ENCODE results near the gene RAX2.

DNA sequence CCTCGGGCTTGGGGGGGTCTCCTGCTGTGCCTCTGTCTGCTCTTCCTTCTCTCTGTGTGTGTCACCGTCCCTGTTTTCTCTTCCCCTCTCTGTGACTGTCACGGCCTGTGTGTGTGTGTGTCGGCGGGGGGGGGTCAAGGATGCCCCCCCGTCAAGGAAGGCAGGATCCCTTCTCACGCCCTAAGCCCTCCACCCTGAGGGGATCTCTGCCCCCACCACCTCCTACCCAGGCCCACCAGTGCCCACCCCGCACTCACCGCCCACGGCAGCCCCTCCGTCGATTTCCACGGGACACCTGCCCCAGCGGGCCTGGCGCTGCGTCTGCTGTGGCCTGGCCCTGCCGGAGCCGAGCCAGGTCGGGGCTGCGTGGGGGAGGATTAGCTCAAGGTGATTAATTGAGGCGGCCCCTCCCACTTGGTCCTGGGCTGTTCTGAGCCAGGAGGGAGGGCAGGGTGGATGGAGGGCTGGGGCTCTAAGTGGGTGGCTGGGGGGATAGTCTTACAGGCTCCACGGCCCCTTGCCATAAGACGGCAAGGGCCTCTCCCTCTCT lies at the start of gene RAX2:
- TF ChIP-seq, protein P1, sequence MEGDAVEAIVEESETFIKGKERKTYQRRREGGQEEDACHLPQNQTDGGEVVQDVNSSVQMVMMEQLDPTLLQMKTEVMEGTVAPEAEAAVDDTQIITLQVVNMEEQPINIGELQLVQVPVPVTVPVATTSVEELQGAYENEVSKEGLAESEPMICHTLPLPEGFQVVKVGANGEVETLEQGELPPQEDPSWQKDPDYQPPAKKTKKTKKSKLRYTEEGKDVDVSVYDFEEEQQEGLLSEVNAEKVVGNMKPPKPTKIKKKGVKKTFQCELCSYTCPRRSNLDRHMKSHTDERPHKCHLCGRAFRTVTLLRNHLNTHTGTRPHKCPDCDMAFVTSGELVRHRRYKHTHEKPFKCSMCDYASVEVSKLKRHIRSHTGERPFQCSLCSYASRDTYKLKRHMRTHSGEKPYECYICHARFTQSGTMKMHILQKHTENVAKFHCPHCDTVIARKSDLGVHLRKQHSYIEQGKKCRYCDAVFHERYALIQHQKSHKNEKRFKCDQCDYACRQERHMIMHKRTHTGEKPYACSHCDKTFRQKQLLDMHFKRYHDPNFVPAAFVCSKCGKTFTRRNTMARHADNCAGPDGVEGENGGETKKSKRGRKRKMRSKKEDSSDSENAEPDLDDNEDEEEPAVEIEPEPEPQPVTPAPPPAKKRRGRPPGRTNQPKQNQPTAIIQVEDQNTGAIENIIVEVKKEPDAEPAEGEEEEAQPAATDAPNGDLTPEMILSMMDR (conservative IDR thresholded peaks at IDR 0.05; ENCODE audit: low read length) = no peak
- TF ChIP-seq EZH2phosphoT487 (IDR thresholded peaks at IDR 0.05; ENCODE audit: borderline replicate concordance) = no peak

Measured in Loucy (cell line).